ENCODE measurements around the gene GHITM. TPM values are rescaled to one million over a fixed set of nuclear protein-coding genes. Genes with fewer than 3 reads are reported as not detected.

Gene GHITM
- polyA plus RNA-seq, 1 of the 3 experiments (the other 2 are of a cell fraction) = 113 TPM

GRCh38 chr10:84098667-84099066 is 40.6 kb upstream of the GHITM start:
- H3K9ac ChIP-seq = no peak overlapping the region
- H4K20me1 ChIP-seq (ENCODE audit: insufficient read depth) = no peaks in the 10 kb centered on the region
- no peaks in the 10 kb centered on the region for H3F3A ChIP-seq (replicated peaks; ENCODE audit: insufficient read depth)
- H3K27ac ChIP-seq (ENCODE audit: low read depth in 2 of 2, low read length in 1 of 2) = no peak overlapping the region
- peaks cover 0 to 7% of the 10 kb centered on the region in 2 experiments; a peak in 2 of 4 replicates for H3K4me1 ChIP-seq (ENCODE audit: control insufficient read depth in 1 of 2, insufficient read depth in 2 of 2, low read depth in 1 of 2, low read length in 1 of 2)
- POLR2A ChIA-PET = no interaction called here
- no peak overlapping the region for H3K4me3 ChIP-seq (ENCODE audit: low read depth in 2 of 2, low read length in 1 of 2)
- 49% methylated on average over 2 of the region's 2 CpGs for WGBS (ENCODE audit: low lambda C conversion rate)
- no peaks in the 10 kb centered on the region for H3K79me2 ChIP-seq (ENCODE audit: insufficient read depth)
- H3K9me2 ChIP-seq = no peaks in the 10 kb centered on the region
- DNase-seq = no peak
- no peak overlapping the region for H2AFZ ChIP-seq (ENCODE audit: low read depth)
- no peaks in the 10 kb centered on the region for H3K27me3 ChIP-seq (ENCODE audit: insufficient read depth)
- TF ChIP-seq TEAD4 (IDR thresholded peaks at IDR 0.05; ENCODE audit: borderline replicate concordance, insufficient read depth) (no peak), REST (IDR thresholded peaks at IDR 0.05; ENCODE audit: low read depth, low read length) (no peak), CTCF (IDR thresholded peaks at IDR 0.05) (no peak), JUND (IDR thresholded peaks at IDR 0.05) (no peak), RCOR1 (IDR thresholded peaks at IDR 0.05; ENCODE audit: low read length) (no peak), MAX (IDR thresholded peaks at IDR 0.05; ENCODE audit: low read depth) (no peak), MXI1 (IDR thresholded peaks at IDR 0.05; ENCODE audit: low read depth, low read length) (no peak), FOSL2 (IDR thresholded peaks at IDR 0.05; ENCODE audit: borderline replicate concordance, low read depth) (no peak), MEF2A (IDR thresholded peaks at IDR 0.05; ENCODE audit: borderline replicate concordance, low read depth) (no peak), USF2 (IDR thresholded peaks at IDR 0.05; ENCODE audit: borderline replicate concordance, low read depth, low read length) (no peak), ELF1 (IDR thresholded peaks at IDR 0.05) (no peak)
- no peaks in the 10 kb centered on the region for H3K36me3 ChIP-seq (replicated peaks in 1 of 2; ENCODE audit: control insufficient read depth in 1 of 2, insufficient read depth in 2 of 2, low read length in 1 of 2)
- H3K9me3 ChIP-seq = no peaks in the 10 kb centered on the region
- no peak overlapping the region for H3K4me2 ChIP-seq
- CTCF ChIA-PET = interaction anchor here (1.0 to 1.9 kb wide), 2 partner anchors 8 to 40 kb away, joined by 3 to 7 read pairs; partner anchors contain the start of gene GHITM

GRCh38 chr10:84101042-84101441 is 38.3 kb upstream of the GHITM start:
- Histone ChIP-seq H4K20me1 (ENCODE audit: insufficient read depth) (no peaks in the 10 kb centered on the region), H3K9ac (no peak overlapping the region), H3K36me3 (replicated peaks in 1 of 2; ENCODE audit: control insufficient read depth in 1 of 2, insufficient read depth in 2 of 2, low read length in 1 of 2) (no peaks in the 10 kb centered on the region), H3K9me3 (no peaks in the 10 kb centered on the region), H3F3A (replicated peaks; ENCODE audit: insufficient read depth) (no peaks in the 10 kb centered on the region), H3K27me3 (ENCODE audit: insufficient read depth) (no peaks in the 10 kb centered on the region), H3K4me1 (ENCODE audit: control insufficient read depth in 1 of 2, insufficient read depth in 2 of 2, low read depth in 1 of 2, low read length in 1 of 2) (no peaks in the 10 kb centered on the region; a peak in 2 of 4 replicates), H3K4me3 (ENCODE audit: low read depth in 2 of 2, low read length in 1 of 2) (no peak overlapping the region), H3K27ac (ENCODE audit: low read depth in 2 of 2, low read length in 1 of 2) (no peak overlapping the region), H3K4me2 (no peak overlapping the region), H3K79me2 (ENCODE audit: insufficient read depth) (no peaks in the 10 kb centered on the region), H3K9me2 (no peaks in the 10 kb centered on the region), H2AFZ (ENCODE audit: low read depth) (no peak overlapping the region)
- WGBS (ENCODE audit: low lambda C conversion rate) = 44% methylated on average over 2 of the region's 2 CpGs
- DNase-seq = no peak
- CTCF ChIA-PET = no interaction called here
- POLR2A ChIA-PET = no interaction called here
- TF ChIP-seq NFIC (IDR thresholded peaks at IDR 0.05; ENCODE audit: borderline replicate concordance) (no peak), CHD2 (IDR thresholded peaks at IDR 0.05; ENCODE audit: low read length, partially characterized antibody) (no peak), USF2 (IDR thresholded peaks at IDR 0.05; ENCODE audit: borderline replicate concordance, low read depth, low read length) (no peak), CTCF (IDR thresholded peaks at IDR 0.05) (no peak), FOXJ3 (CRISPR knock-in tag; IDR thresholded peaks at IDR 0.05) (no peak), POLR2AphosphoS5 (IDR thresholded peaks at IDR 0.05; ENCODE audit: low read depth, low read length) (no peak), RAD21 (IDR thresholded peaks at IDR 0.05; ENCODE audit: low read length) (no peak), ELF1 (IDR thresholded peaks at IDR 0.05) (no peak), TEAD4 (IDR thresholded peaks at IDR 0.05; ENCODE audit: borderline replicate concordance, insufficient read depth) (no peak), FOXM1 (IDR thresholded peaks at IDR 0.05; ENCODE audit: low read depth) (no peak)
